Left colon (tissue), 2 donors: Measurements from ENCODE around the gene TTC38. TPM values are rescaled to one million over a fixed set of nuclear protein-coding genes. Genes with fewer than 3 reads are reported as not detected.

Experiments
- ATAC-seq: fragments of 200-7000 bp; cut with Tn5 transposase; one replicate; pipeline ENCODE4 v1.9.1; 2020; ENCODE audit warnings: mild to moderate bottlenecking, moderate library complexity
- DNase-seq, 2 donors: peaks; one replicate each; pipeline ENCODE4 v3.0.0-alpha.2; 2020
- intact Hi-C, 2 donors: fragments of 100-400 bp; cut with DNase I in 1 of 2; cut with micrococcal nuclease in 1 of 2; formaldehyde crosslinking; loops; one replicate each; pipeline versions ENCODE4 v1.11.2 to v1.14.0; 2022; cut with DNase I, micrococcal nuclease
- total RNA-seq, 2 donors: library from RNA; stranded (reverse); fragmentation: NEBNext Ultra II Directional; extraction: Animal tissue kit (Norgen Biotek cat#: 25700); gene quantifications; one replicate each; pipeline ENCODE4 v1.2.1, GENCODE V29; 2021
- donor health status: DM: no; HTN: no; CAD: no.
- donor health status: DM: yes; HTN: yes; CAD: no.

TTC38 gene
- total RNA-seq, 2 donors from 2014 or later, result 118 to 132 TPM

GRCh38 chr22:46340676-46341075 is 72.9 kb downstream of the TTC38 start:
- intact Hi-C loops, result no loop called here
- ATAC-seq (no peak), DNase-seq (no peak)

Other genes with a start within 250 kb of the TTC38 start
- 10 to 100 TPM; 70.4 to 73.9 TPM for gene PPARA, start 117.5 kb upstream of the TTC38 start, total RNA-seq
- 1 to 10 TPM; 5.5 to 8.1 TPM for gene CDPF1, start 17.7 kb upstream of the TTC38 start, total RNA-seq
- gene PKDREJ, start 4.7 kb upstream of the TTC38 start, total RNA-seq, result under 1 TPM; 0.42 to 0.55 TPM
- 1 to 10 TPM; 2.2 to 7.9 TPM for gene GTSE1, start 28.9 kb downstream of the TTC38 start, total RNA-seq
- gene TRMU, start 67.7 kb downstream of the TTC38 start, total RNA-seq, result 10 to 100 TPM; 30.9 to 44.5 TPM